GM15510 (cell line): ENCODE measurements around the gene ALDH3B1.

Experiments
- POLR2A ChIP-seq: IDR thresholded peaks from 3 replicates; pipeline ENCODE4 v1.6.1; 2011; ENCODE audit warnings: borderline replicate concordance; ENCODE audit not compliant: insufficient read length; ENCODE audit errors: extremely low read depth

Gene ALDH3B1

GRCh38 chr11:68016161-68016903, 6.2 kb downstream of the ALDH3B1 start:
- TF ChIP-seq POLR2A: no peak

- TF ChIP-seq POLR2A: no peak
These were observed 7.0 kb downstream of the ALDH3B1 start for GRCh38 chr11:68016904-68017817.

GRCh38 chr11:68017980-68018729, 8.0 kb downstream of the ALDH3B1 start:
- no peak for TF ChIP-seq POLR2A

GRCh38 chr11:68018730-68019190, 8.6 kb downstream of the ALDH3B1 start:
- no peak for TF ChIP-seq POLR2A

GRCh38 chr11:68019486-68019885, 9.4 kb downstream of the ALDH3B1 start:
- no peak for TF ChIP-seq POLR2A

- TF ChIP-seq POLR2A: no peak
These were observed 10.4 kb downstream of the ALDH3B1 start for GRCh38 chr11:68020575-68020974.

- no peak for TF ChIP-seq POLR2A
These were observed 11.2 kb downstream of the ALDH3B1 start for GRCh38 chr11:68021167-68021787.

GRCh38 chr11:68022531-68022930, 12.4 kb downstream of the ALDH3B1 start:
- no peak for TF ChIP-seq POLR2A

- no peak for TF ChIP-seq POLR2A
These were observed 14.4 kb downstream of the ALDH3B1 start for GRCh38 chr11:68024508-68024907.

- no peak for TF ChIP-seq POLR2A
These were observed 14.9 kb downstream of the ALDH3B1 start for GRCh38 chr11:68025047-68025446.

- TF ChIP-seq POLR2A: no peak
These were observed 16.4 kb downstream of the ALDH3B1 start for GRCh38 chr11:68026391-68027105.

- TF ChIP-seq POLR2A: no peak
These were observed 17.5 kb downstream of the ALDH3B1 start for GRCh38 chr11:68027667-68028066.

GRCh38 chr11:68028802-68029545, 18.8 kb downstream of the ALDH3B1 start:
- TF ChIP-seq POLR2A: no peak
